Measurements from ENCODE around the gene UPK3A. TPM values are rescaled to one million over a fixed set of nuclear protein-coding genes. Genes with fewer than 3 reads are reported as not detected.

Gene UPK3A
- total and polyA plus RNA-seq, 10 of the 15 experiments (the other 5 are each of a cell fraction or from before 2014, with no cell fraction given) = not detected

- TF ChIP-seq E4F1 (IDR thresholded peaks at IDR 0.05; ENCODE audit: borderline replicate concordance, partially characterized antibody) = no peak
- no peak for TF ChIP-seq LARP7 (IDR thresholded peaks at IDR 0.05)
- TF ChIP-seq NR2C2 (IDR thresholded peaks at IDR 0.05; ENCODE audit: borderline replicate concordance, control insufficient read depth, insufficient read length, low read depth) = no peak
- no peak for TF ChIP-seq KDM1A (IDR thresholded peaks at IDR 0.05; ENCODE audit: borderline replicate concordance)
- TF ChIP-seq EZH2 (IDR thresholded peaks at IDR 0.05; ENCODE audit: borderline replicate concordance, control insufficient read depth, low read depth, low read length) = no peak
- 0 out of 4 replicates have a peak, but pooled peaks of 1 of the 2 experiments have one; percentile 11 for TF ChIP-seq IKZF2 (IDR thresholded peaks at IDR 0.05)
- no peak for TF ChIP-seq SMAD1 (IDR thresholded peaks at IDR 0.05; ENCODE audit: low read depth, partially characterized antibody)
- no peak for TF ChIP-seq IRF3 (IDR thresholded peaks at IDR 0.05)
- no peak for TF ChIP-seq ZBTB11 (CRISPR knock-in tag; IDR thresholded peaks at IDR 0.05)
- TF ChIP-seq MTA3 (IDR thresholded peaks at IDR 0.05; ENCODE audit: borderline replicate concordance, low read length) = no peak
- no peak for TF ChIP-seq NBN (IDR thresholded peaks at IDR 0.05)
- no peak for TF ChIP-seq RBBP5 (conservative IDR thresholded peaks at IDR 0.05)
- no peak for TF ChIP-seq YY1 (IDR thresholded peaks at IDR 0.05; ENCODE audit: low read depth, low read length)
- no peak for TF ChIP-seq CBX5 (IDR thresholded peaks at IDR 0.05; ENCODE audit: low read depth)
- peak; percentile 71; the same call in 1 of the 2 replicates for TF ChIP-seq ATF2 (IDR thresholded peaks at IDR 0.05; ENCODE audit: low read length)
- TF ChIP-seq ZNF207 (IDR thresholded peaks at IDR 0.05; ENCODE audit: borderline replicate concordance) = no peak
- no peak for TF ChIP-seq RFX5 (IDR thresholded peaks at IDR 0.05; ENCODE audit: low read depth, low read length)
- TF ChIP-seq NFIC (IDR thresholded peaks at IDR 0.05; ENCODE audit: low read depth, low read length) = peak; percentile 70; the same call in 1 of the 2 replicates
- no peak for TF ChIP-seq ZBTB4 (CRISPR knock-in tag; IDR thresholded peaks at IDR 0.05)
These were observed 35.8 kb upstream of the UPK3A start (continued) for GRCh38 chr22:45248832-45249561.
